Measurements from ENCODE around the gene FBLN2. TPM values are rescaled to one million over a fixed set of nuclear protein-coding genes. Genes with fewer than 3 reads are reported as not detected.
A peak's percentile ranks its signal among the peaks of the same experiment; 100 is the strongest.

Gene FBLN2
- total RNA-seq, 2 donors from 2014 or later, result 178 to 256 TPM

- ATAC-seq (peak; percentile 18 to 48), DNase-seq (no peak)
- intact Hi-C loops (cut with DNase I), result no loop called here
Observed at GRCh38 chr3:13528217-13528867, 20.6 kb upstream of the FBLN2 start.

GRCh38 chr3:13529196-13530112 lies 19.5 kb upstream of the FBLN2 start:
- intact Hi-C loops (cut with DNase I), result no loop called here
- ATAC-seq (no peak), DNase-seq (no peak)

GRCh38 chr3:13530241-13531009 lies 18.5 kb upstream of the FBLN2 start:
- no peak for DNase-seq
- intact Hi-C loops (cut with DNase I), result no loop called here
- peak; percentile 9 to 21 for ATAC-seq

- intact Hi-C loops (cut with DNase I), result no loop called here
- ATAC-seq (peak in 1 of 2 donors; percentile 15), DNase-seq (no peak)
Observed at GRCh38 chr3:13532085-13532484, 16.8 kb upstream of the FBLN2 start.

- intact Hi-C loops (cut with DNase I), result no loop called here
- ATAC-seq (peak in 1 of 2 donors; percentile 10), DNase-seq (no peak)
Observed at GRCh38 chr3:13532631-13533030, 16.3 kb upstream of the FBLN2 start.

- ATAC-seq (peak in 1 of 2 donors; percentile 22), DNase-seq (peak; percentile 17)
- intact Hi-C loops (cut with DNase I), result no loop called here
Observed at GRCh38 chr3:13533885-13534301, 15.0 kb upstream of the FBLN2 start.

- DNase-seq, result no peak
- intact Hi-C loops (cut with DNase I), result no loop called here
- ATAC-seq, result no peak
Observed at GRCh38 chr3:13535526-13535875, 13.4 kb upstream of the FBLN2 start.

- DNase-seq, result no peak
- intact Hi-C loops (cut with DNase I), result no loop called here
- peak in 1 of 2 donors; percentile 2 for ATAC-seq
Observed at GRCh38 chr3:13535905-13536304, 13.0 kb upstream of the FBLN2 start.

GRCh38 chr3:13536432-13536831 lies 12.5 kb upstream of the FBLN2 start:
- DNase-seq (peak; percentile 12), ATAC-seq (no peak)
- intact Hi-C loops (cut with DNase I), result no loop called here

- intact Hi-C loops (cut with DNase I), result no loop called here
- ATAC-seq (peak in 1 of 2 donors; percentile 9), DNase-seq (peak; percentile 28)
Observed at GRCh38 chr3:13536832-13537231, 12.1 kb upstream of the FBLN2 start.

GRCh38 chr3:13537244-13537908 lies 11.5 kb upstream of the FBLN2 start:
- ATAC-seq, result no peak
- intact Hi-C loops (cut with DNase I), result no loop called here
- DNase-seq, result no peak

GRCh38 chr3:13537909-13538296 lies 11.0 kb upstream of the FBLN2 start:
- intact Hi-C loops (cut with DNase I), result no loop called here
- peak; percentile 56 for DNase-seq
- peak in 1 of 2 donors; percentile 41 for ATAC-seq

GRCh38 chr3:13538520-13539291 lies 10.2 kb upstream of the FBLN2 start:
- no peak for DNase-seq
- ATAC-seq, result no peak

GRCh38 chr3:13539292-13539638 lies 9.7 kb upstream of the FBLN2 start:
- peak in 1 of 2 donors; percentile 21 for ATAC-seq
- DNase-seq, result peak; percentile 9

More at GRCh38 chr3:13538520-13539291, 10.2 kb upstream of the FBLN2 start:
- intact Hi-C loops (cut with DNase I), result no loop called here

GRCh38 chr3:13539671-13540070 lies 9.3 kb upstream of the FBLN2 start:
- DNase-seq (no peak), ATAC-seq (no peak)
- intact Hi-C loops (cut with DNase I), result no loop called here

More at GRCh38 chr3:13539292-13539638, 9.7 kb upstream of the FBLN2 start:
- intact Hi-C loops (cut with DNase I), result no loop called here

GRCh38 chr3:13540297-13540995 lies 8.5 kb upstream of the FBLN2 start:
- intact Hi-C loops (cut with DNase I), result no loop called here
- DNase-seq, result no peak
- peak; percentile 31 to 50 for ATAC-seq

- intact Hi-C loops (cut with DNase I), result no loop called here
- no peak for DNase-seq
- no peak for ATAC-seq
Observed at GRCh38 chr3:13541691-13542090, 7.2 kb upstream of the FBLN2 start.

GRCh38 chr3:13542142-13542541 lies 6.8 kb upstream of the FBLN2 start:
- intact Hi-C loops (cut with DNase I), result no loop called here
- DNase-seq, result no peak
- no peak for ATAC-seq
